GM18867 (cell line): ENCODE results near the gene KIZ.
"Not testable (repeated sequence)": the region's sequence is repeated elsewhere in the genome, so short reads cannot be mapped to it uniquely, and the experiment has no call there.

Experiments
- ATAC-seq: cut with Tn5 transposase; IDR thresholded peaks from one replicate; pipeline ENCODE4 v1.9.1; 2021; ENCODE audit warnings: mild to moderate bottlenecking, moderate library complexity; ENCODE audit not compliant: unreplicated experiment

The KIZ gene

GRCh38 chr20:21136015-21136732 lies 10.3 kb downstream of the KIZ start:
- ATAC-seq: no peak

- ATAC-seq: no peak
Measured at GRCh38 chr20:21137078-21137477, 11.2 kb downstream of the KIZ start.

DNA sequence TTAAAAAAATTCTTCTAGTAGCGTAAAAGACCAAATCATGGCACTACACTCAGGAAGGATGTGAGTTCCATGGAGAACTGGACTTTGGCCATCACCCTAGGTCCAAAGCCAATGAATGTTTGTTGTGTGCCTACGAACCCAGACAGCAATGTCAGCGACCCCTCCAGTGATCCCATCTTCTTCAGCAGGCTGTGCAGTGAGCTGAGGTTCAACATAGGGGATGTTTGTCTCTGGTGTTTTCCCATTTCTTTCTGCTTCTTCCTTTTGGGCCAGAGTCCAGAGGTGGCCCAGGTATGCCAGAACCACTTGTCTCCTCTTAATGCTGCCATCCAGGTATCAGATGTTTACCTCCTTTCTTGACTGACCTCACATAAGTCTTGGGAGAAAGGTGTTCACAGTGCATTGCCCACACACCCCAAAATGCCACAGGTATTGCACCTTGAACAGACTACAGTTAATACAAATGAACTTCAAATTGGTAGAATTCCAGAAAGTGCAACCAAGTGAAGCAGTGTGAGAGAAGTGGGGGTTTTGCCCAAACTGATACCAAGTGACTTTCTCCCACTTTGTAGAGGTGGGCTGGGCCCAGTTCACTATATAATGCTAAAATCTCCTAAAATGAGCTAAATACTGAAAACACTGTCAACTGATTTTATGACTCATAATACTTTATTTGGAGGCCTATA lies 14.1 kb downstream of the KIZ start:
- ATAC-seq: no peak

GRCh38 chr20:21141825-21142224 lies 15.9 kb downstream of the KIZ start:
- no peak for ATAC-seq

DNA sequence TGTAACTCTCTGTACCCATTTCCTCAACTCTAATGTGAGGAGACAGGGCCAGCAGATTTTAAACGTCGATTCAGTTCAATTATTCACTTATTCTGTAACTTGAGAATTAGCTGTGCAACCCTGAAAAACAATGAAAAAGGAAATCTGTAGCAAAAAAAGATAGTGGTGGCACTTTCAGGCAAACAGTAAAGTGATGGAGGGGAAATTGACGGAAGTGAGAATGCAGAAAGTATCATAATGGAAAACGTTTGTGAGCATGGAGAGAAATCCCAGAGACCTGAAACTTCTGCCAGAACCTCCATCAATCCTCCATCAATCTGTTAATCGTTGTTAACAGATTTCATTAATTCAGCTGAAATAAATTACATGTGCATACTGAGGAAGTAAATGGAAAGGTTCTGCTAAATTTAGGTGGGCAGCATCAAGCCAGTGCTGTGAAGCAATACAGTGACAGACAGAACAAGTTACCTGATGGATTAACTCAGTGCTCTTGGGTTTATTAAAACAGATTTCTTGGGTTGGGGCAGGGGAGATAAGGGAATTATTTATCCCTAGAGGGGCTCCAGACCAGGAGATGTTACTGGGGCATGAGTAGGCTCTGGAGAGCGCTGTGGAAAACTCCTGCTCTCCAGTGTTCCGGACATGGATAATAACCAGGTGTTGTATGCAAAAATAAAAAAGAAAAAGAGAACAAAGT lies 17.5 kb downstream of the KIZ start:
- ATAC-seq: no peak

DNA sequence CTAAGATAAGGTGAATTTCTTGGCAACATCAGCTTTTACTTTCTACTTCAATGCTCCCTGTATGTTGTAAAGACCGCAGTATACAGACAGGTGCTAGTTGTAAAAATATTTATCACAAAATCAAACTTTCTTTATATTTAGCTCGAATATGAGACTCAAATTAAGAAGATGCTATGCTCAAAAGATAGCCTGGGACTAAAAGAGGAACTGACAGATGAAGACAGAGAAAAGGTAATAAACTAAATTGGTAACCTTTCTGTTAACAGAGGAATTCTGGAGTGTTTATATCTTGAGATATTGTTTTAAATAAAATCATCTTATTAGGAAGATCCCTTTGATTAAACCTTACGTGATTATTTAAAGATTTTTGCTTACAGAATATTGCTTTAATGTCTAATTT lies 19.5 kb downstream of the KIZ start:
- no peak for ATAC-seq

- no peak for ATAC-seq
Measured at GRCh38 chr20:21146215-21146614, 20.3 kb downstream of the KIZ start.

- ATAC-seq: no peak
Measured at GRCh38 chr20:21147593-21147992, 21.7 kb downstream of the KIZ start.

GRCh38 chr20:21149344-21149743 lies 23.5 kb downstream of the KIZ start:
- ATAC-seq: no peak

- no peak for ATAC-seq
Measured at GRCh38 chr20:21151791-21152190, 25.9 kb downstream of the KIZ start.

GRCh38 chr20:21154692-21155091 lies 28.8 kb downstream of the KIZ start:
- ATAC-seq: no peak

GRCh38 chr20:21155268-21155667 lies 29.4 kb downstream of the KIZ start:
- no peak for ATAC-seq

GRCh38 chr20:21156266-21156665 lies 30.4 kb downstream of the KIZ start:
- no peak for ATAC-seq

- no peak for ATAC-seq
Measured at GRCh38 chr20:21157006-21157405, 31.1 kb downstream of the KIZ start.

DNA sequence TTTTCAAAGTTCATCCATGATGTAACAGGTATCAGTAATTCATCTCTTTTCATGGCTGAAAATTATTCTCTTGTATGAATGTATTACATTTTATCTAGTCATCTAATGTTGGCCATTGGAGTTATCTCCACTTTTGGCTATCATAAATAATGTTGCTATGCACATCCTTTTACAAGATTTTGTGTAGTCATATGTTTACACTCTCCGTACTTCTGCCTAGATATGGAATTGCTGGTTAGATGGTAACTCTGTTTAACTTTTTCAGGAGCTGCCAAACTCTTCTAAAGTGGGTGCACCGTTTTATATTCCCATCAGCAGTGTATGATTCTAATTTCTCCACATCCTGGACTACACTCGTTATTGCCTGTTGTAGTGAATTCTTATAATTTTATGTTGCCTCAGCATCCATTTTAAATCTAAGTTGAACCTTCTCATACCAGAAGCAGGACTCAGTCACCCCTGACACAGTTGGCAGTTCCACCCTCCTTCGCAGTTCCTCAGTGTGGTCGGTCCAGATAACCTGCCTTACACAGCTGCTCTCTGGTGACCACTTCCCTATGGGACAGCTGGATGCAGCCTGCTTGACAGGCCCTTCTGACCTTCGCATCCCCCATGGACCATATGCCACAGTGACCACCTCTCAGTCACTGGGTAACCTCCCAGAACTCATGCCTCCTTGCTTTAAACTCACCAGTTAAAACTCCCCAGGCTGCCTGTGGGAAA lies 33.9 kb downstream of the KIZ start:
- no peak for ATAC-seq

DNA sequence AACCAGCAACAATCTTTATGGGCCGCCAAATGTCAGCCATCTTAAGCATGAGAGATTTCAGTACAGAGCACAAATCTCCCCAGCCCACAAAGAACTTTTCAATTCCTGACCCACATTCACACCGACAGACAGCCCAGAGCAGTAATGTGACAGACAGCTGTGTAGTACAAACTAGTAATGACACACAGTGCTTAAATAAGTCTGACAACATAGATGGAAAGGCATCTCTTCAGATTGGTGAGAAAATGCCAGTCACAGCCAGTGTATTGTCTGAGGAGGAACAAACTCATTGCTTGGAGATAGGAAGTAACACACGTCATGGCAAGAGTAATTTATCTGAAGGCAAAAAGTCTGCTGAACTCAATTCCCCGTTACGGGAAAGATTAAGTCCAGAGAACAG lies 36.0 kb downstream of the KIZ start:
- no peak for ATAC-seq

GRCh38 chr20:21162631-21163030 lies 36.7 kb downstream of the KIZ start:
- ATAC-seq: no peak

- ATAC-seq: no peak
Measured at GRCh38 chr20:21166801-21167200, 40.9 kb downstream of the KIZ start.

- no peak for ATAC-seq
Measured at GRCh38 chr20:21167261-21167660, 41.4 kb downstream of the KIZ start.

GRCh38 chr20:21168061-21168460 lies 42.2 kb downstream of the KIZ start:
- not testable (repeated sequence) for ATAC-seq

DNA sequence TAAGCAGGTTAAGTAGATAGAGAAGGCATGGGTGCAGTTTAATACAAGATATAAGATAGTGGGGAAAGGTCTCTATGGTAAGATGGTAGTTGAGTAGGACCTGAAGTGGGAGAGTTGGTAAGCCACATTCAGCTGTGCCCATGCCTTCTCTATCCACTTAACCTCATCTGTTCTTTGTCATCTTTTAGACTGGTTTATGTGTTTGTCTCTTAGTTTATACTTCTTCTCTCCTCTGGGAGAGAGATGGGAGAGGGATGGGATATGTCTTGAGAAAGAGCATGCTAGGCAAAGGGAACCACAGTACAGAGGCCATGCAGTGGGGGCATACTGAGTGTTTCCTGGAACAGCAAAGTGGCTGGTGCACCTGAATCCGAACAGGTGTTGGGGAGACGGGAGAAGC lies 46.7 kb downstream of the KIZ start:
- no peak for ATAC-seq
